ACC112 (cell line): ENCODE results near the gene IGSF21.

Experiments used
- H2AFZ ChIP-seq: fragments of 200-600 bp; sonication (generic); one replicate; pipeline ENCODE4 v1.6.0; 2017; ENCODE audit warnings: antibody characterized with exemption, low read length; ENCODE audit not compliant: unreplicated experiment
- H3K27ac ChIP-seq: fragments of 200-600 bp; sonication (generic); 2 replicates; pipeline ENCODE4 v1.5.1; 2014; ENCODE audit warnings: low read depth, mild to moderate bottlenecking, antibody characterized with exemption, low read length, moderate library complexity
- H3K27me3 ChIP-seq: fragments of 200-600 bp; sonication (generic); 2 replicates; pipeline ENCODE4 v1.6.1; 2014; ENCODE audit warnings: mild to moderate bottlenecking, antibody characterized with exemption, low read length, moderate library complexity, mixed read lengths; ENCODE audit not compliant: insufficient read depth
- H3K36me3 ChIP-seq: fragments of 200-600 bp; sonication (generic); 2 replicates; pipeline ENCODE4 v1.6.1; 2016; ENCODE audit warnings: mild to moderate bottlenecking, antibody characterized with exemption, low read length, moderate library complexity, mixed read lengths; ENCODE audit not compliant: insufficient read depth
- H3K4me1 ChIP-seq: fragments of 200-600 bp; sonication (generic); one replicate; pipeline ENCODE4 v1.6.1; 2016; ENCODE audit warnings: low read length, mixed read lengths; ENCODE audit not compliant: insufficient read depth, unreplicated experiment, control insufficient read depth
- H3K4me3 ChIP-seq: fragments of 200-600 bp; sonication (generic); 2 replicates; pipeline ENCODE4 v1.5.1; 2014; ENCODE audit warnings: mild to moderate bottlenecking, low read depth, low read length
- H3K79me2 ChIP-seq: fragments of 200-600 bp; sonication (generic); one replicate; pipeline ENCODE4 v1.6.0; 2016; ENCODE audit warnings: low read length; ENCODE audit not compliant: control insufficient read depth, unreplicated experiment, insufficient read depth

IGSF21 gene

DNA sequence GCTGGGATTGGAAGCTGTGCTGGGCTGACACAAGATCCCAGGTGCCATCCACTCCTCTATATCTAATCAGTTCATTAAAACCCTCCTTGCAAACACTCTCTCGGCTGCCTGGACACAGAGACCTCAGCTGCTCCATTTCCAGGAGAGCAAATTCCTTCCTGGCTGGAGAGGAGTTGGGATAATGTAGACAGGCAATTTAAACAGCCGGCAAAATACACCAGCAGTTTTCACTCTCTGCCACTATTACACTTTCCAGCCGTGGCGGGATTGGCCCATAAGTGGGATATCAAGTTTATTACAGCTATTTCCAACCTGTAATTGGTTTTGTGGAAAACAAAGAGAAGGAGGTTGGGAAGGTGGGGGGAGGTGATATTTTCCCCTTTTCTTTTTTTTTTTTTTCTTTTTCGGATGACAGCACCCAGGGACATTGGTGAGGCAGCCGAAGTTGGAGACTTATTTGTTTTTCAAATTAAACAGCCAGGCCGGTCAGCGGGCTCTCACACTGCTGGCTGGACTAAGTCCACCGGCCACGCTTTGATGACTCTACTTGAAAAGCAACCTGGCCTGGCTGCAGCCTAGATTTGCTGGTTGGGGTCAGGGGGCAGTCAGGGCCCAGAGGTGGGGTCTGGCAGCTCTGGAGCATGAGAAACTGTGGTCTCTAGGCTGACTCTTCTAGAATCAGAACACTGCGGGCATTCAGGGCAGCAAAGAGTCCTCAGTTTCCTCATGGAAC lies 177.4 kb downstream of the IGSF21 start:
- Histone ChIP-seq H3K27me3 (no peaks in the 10 kb centered on the region), H3K4me3 (no peak overlapping the region), H3K36me3 (no peaks in the 10 kb centered on the region), H3K4me1 (no peaks in the 10 kb centered on the region), H3K79me2 (no peaks in the 10 kb centered on the region), H2AFZ (no peak overlapping the region), H3K27ac (no peak overlapping the region)

DNA sequence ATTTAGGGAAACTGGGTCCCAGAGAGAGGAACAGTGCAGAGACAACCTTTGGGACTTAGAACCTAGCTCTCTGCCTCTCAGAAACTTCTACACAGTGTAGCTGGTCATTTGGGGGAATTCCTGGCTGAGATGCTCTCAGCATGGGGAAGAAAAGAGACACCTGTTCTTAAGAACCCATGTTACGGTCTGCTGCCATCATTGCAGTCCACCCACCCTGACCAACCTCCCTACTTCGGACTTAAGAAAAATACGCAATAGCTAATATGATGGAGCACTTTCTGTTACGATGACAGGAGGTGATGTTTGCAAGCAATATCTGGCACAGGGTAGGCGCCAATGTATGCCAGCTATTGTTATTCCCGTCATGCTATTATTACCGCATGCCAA lies 177.9 kb downstream of the IGSF21 start:
- Histone ChIP-seq H3K79me2 (no peaks in the 10 kb centered on the region), H2AFZ (no peak overlapping the region), H3K36me3 (no peaks in the 10 kb centered on the region), H3K4me1 (no peaks in the 10 kb centered on the region), H3K4me3 (no peak overlapping the region), H3K27me3 (no peaks in the 10 kb centered on the region), H3K27ac (no peak overlapping the region)

DNA sequence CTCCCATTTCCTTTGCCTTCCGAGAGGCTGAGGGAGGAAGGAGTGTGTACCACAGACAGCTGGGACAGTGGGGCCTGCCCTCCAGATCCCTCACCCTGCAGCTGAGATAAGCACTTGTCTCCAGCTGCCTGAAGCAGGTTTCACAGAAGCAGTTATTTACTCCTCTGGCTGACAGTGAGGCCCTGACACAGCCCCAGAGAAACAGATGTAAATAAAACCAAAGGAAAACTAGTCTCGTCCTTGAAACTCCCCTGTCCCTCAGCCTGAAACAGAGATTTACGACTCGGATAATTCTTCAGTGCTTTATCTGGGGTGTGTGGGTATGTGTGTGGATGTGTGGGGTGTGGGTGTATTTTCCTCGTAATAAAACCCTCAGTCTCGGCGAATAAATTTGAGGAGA lies 181.1 kb downstream of the IGSF21 start:
- Histone ChIP-seq H2AFZ (no peak overlapping the region), H3K27me3 (no peaks in the 10 kb centered on the region), H3K36me3 (no peaks in the 10 kb centered on the region)

DNA sequence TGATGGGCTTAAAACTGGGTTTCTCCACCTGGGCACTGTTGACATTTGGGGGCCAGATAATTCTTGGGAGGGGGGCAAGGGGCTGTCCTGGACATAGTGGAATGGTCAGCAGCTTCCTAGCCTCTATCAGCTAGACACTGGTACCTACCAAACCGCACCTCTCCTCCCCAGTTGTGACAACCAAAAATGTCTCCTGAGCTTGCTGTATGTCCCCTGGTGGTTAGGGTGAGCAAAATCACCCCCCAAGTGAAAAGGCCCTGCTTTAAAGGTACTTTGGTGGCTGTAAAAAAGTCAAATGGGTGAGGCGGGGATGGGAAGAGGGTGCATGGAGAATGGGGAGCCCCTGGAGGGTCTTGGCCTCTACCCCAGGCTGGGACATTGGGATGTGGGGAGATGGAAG lies 182.0 kb downstream of the IGSF21 start:
- no peaks in the 10 kb centered on the region for H3K4me1 ChIP-seq
- H3K36me3 ChIP-seq: no peaks in the 10 kb centered on the region
- H3K27ac ChIP-seq: no peak overlapping the region
- no peaks in the 10 kb centered on the region for H3K27me3 ChIP-seq
- H3K79me2 ChIP-seq: no peaks in the 10 kb centered on the region
- H3K4me3 ChIP-seq: no peak overlapping the region
- no peak overlapping the region for H2AFZ ChIP-seq

More for the DNA sequence above, 181.1 kb downstream of the IGSF21 start:
- no peaks in the 10 kb centered on the region for H3K4me1 ChIP-seq
- H3K4me3 ChIP-seq: no peak overlapping the region
- no peaks in the 10 kb centered on the region for H3K79me2 ChIP-seq
- H3K27ac ChIP-seq: no peak overlapping the region

DNA sequence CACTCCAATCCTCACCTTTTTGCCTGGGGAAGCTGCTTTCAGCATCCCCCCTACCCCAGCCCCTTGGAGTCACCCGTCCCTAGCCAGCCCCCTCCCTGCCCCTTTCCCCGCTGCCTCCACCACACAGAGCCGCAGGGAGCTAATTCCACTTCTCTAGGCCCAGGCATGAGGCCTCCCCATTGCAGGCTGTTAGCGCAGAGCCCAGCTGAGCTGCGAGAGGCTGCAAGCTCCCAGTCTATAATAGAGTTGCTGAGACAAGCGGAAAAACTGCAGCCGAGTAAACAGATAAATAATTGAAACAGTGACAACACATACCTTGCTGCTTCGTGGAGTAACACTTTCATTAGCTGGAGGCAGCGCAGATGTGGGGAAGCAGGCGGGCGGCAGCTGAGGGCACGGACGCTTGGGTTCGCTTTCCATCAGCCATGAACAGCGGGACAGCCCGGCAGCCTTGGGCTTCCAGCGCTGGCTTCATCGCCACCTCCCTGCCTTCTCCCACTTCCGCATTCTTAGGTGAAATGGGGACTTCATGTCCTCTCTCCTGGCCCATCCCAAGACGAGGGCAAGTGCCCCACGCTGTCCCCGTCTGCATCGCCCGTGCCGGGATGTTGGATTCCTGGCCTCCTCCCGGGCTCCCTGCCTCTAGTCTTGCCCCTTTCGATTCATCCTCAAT lies 183.3 kb downstream of the IGSF21 start:
- H3K27me3 ChIP-seq: no peaks in the 10 kb centered on the region

DNA sequence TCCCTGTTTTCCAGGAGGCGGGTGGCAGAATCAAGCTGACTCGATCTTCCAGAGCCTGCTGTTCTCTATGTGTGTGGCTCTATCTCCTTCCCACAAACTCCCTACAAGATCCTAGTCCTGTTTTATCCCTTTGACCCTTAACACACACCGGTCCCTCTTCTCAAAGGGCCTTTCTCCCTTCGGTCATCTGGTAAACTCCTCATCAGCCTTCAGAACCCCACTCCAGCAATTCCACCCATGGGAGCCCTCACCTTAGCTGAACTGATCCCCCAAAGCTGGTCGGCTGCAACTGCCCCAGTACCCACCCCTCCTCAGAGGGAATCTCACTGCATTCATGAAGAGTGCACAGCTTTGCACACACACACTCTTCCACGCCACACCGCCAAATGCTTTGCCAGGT lies 184.9 kb downstream of the IGSF21 start:
- Histone ChIP-seq H2AFZ (no peak overlapping the region), H3K36me3 (no peaks in the 10 kb centered on the region), H3K79me2 (no peaks in the 10 kb centered on the region), H3K4me1 (no peaks in the 10 kb centered on the region), H3K4me3 (no peak overlapping the region), H3K27me3 (no peaks in the 10 kb centered on the region), H3K27ac (no peak overlapping the region)

More for the DNA sequence above, 183.3 kb downstream of the IGSF21 start:
- Histone ChIP-seq H3K27ac (no peak overlapping the region), H3K4me1 (no peaks in the 10 kb centered on the region), H3K4me3 (no peak overlapping the region), H2AFZ (no peak overlapping the region), H3K79me2 (no peaks in the 10 kb centered on the region), H3K36me3 (no peaks in the 10 kb centered on the region)

DNA sequence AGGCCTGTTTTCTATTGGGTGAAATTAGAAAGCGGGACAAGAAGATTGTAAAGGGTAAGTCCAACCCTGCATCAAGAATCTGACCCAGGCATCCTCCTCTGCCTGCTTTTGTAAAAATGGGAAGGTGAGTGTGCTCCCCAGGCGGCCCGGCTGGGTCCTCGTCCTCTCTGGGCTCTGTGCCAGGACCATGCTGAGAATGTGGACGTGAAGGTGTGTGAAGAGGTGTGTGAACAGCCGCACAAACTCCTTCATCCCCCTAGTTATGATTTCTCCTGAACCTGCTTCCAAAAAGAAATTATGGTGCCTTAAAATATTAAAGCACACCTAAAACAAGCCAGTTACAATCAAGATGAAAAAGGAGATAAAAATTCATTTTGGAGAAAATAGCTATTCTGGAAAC lies 185.7 kb downstream of the IGSF21 start:
- Histone ChIP-seq H3K27me3 (no peaks in the 10 kb centered on the region), H3K27ac (no peak overlapping the region), H2AFZ (no peak overlapping the region)

DNA sequence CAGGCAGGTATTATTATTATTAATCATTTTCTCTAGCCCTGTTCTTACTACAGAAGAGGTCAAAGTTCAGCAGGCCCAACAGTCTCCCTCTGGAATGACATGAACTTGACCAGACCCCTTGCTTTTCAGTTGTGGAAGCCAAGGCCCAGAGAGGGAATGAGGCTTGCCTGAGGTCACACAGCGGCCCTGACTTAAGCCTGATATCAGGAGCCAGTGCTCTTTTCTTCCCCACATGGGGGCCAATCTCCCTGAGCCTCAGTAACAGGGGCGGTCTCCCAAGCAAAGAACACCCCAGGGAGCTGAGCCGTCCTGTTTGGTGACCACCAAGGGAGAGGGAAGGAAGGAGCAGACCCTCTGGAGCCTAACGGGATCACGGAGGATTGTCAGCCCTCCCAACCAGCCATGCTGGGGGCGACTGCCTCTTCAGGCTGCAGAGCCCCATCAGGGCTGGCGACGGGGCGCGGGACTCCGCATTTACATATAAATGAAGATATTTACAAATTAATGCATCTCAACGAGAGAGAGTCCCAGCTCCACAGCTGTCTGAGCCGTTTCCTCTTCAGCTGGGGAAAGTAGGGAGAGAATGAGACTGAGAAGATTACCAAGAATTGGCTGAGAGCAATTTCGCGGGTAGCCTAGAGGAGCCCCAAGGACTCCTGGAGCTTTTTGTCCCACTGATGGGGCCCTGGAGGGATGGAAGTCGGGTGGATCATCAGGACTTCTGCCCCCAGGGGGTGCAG lies 187.0 kb downstream of the IGSF21 start:
- no peaks in the 10 kb centered on the region for H3K27me3 ChIP-seq
- no peak overlapping the region for H2AFZ ChIP-seq
- no peak overlapping the region for H3K4me3 ChIP-seq
- no peaks in the 10 kb centered on the region for H3K4me1 ChIP-seq
- no peaks in the 10 kb centered on the region for H3K36me3 ChIP-seq
- no peaks in the 10 kb centered on the region for H3K79me2 ChIP-seq
- H3K27ac ChIP-seq: no peak overlapping the region

More for the DNA sequence above, 185.7 kb downstream of the IGSF21 start:
- Histone ChIP-seq H3K4me3 (no peak overlapping the region), H3K36me3 (no peaks in the 10 kb centered on the region), H3K4me1 (no peaks in the 10 kb centered on the region), H3K79me2 (no peaks in the 10 kb centered on the region)

DNA sequence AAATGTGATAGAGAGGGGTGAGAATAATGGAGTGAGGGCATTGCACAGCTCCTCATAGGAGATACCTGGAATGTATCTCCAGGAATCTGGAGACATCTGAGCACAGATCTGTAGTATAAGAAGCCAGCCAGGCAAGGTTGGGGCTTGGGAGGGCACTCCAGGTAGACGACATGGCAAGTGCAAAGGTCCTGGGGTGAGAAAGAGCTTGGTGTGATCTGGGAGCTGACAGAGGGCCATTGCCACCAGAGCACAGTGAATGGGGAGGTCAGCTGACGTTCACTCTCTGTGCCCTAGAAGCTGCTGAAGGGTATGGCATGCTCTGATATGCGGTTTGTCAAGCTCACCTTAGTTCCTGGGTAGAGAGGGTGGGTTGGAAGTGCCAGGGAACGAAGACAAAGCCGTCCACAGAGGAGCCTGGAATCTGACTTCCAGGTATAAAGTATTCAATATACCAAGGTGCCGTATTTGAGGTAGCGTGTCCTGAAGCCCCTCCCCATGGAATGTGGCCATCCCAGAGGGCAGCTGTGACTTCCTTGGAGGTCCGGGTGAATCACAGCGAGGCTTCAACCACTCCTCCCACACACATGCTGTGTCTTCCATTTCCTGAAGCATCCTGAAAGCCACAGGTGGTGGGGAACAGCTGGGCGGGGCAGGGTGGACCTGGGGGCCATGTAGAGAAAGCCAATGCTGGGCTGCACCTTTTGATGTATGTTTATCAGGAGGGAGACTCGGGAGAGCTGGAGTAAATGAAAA lies 190.5 kb downstream of the IGSF21 start:
- no peak overlapping the region for H2AFZ ChIP-seq
- no peaks in the 10 kb centered on the region for H3K36me3 ChIP-seq
- H3K4me3 ChIP-seq: no peak overlapping the region
- no peaks in the 10 kb centered on the region for H3K4me1 ChIP-seq
- no peak overlapping the region for H3K27ac ChIP-seq
- no peaks in the 10 kb centered on the region for H3K27me3 ChIP-seq
- no peaks in the 10 kb centered on the region for H3K79me2 ChIP-seq
